HepG2 (cell line): ENCODE results near the gene CLIC4. TPM values are rescaled to one million over a fixed set of nuclear protein-coding genes. Genes with fewer than 3 reads are reported as not detected.

Experiments
- DPF2 ChIP-seq: sonication (generic); formaldehyde crosslinking; IDR thresholded peaks from 2 replicates; pipeline ENCODE4 v1.4.0; 2020; ENCODE audit warnings: mild to moderate bottlenecking, low read depth, missing genetic modification reagents, borderline replicate concordance
- FOXM1 ChIP-seq: sonication (generic); formaldehyde crosslinking; IDR thresholded peaks from 2 replicates; pipeline ENCODE4 v1.5.0; 2020; ENCODE audit warnings: missing genetic modification reagents
- FOXP1 ChIP-seq, 2 experiments: fragments of 450-650 bp in 1 of 2; IDR thresholded peaks; 2 replicates each; pipeline ENCODE4 v1.6.1; 2017 to 2018; ENCODE audit warnings: antibody characterized with exemption in 1 of 2
- GATAD2A ChIP-seq: IDR thresholded peaks from 2 replicates; pipeline ENCODE4 v1.6.1; 2016
- HMG20A ChIP-seq: IDR thresholded peaks from 2 replicates; pipeline ENCODE4 v1.6.1; 2016; ENCODE audit warnings: borderline replicate concordance
- HOXD1 ChIP-seq: sonication (generic); formaldehyde crosslinking; IDR thresholded peaks from 2 replicates; pipeline ENCODE4 v1.5.0; 2020; ENCODE audit warnings: missing genetic modification reagents
- KLF16 ChIP-seq, 2 experiments: sonication (generic) in 1 of 2; formaldehyde crosslinking in 1 of 2; IDR thresholded peaks; 2 replicates each; pipeline versions ENCODE4 v1.6.1 to v1.8.0; 2016 to 2023; ENCODE audit warnings: missing genetic modification reagents in 2 of 2, missing compliant biosample characterization in 1 of 2
- LCORL ChIP-seq, 2 experiments: fragments of 450-650 bp in 1 of 2; sonication (generic) in 1 of 2; formaldehyde crosslinking in 1 of 2; IDR thresholded peaks; 2 replicates each; pipeline versions ENCODE4 v1.5.0 to v1.6.1; 2017 to 2020; ENCODE audit warnings: antibody characterized with exemption in 1 of 2, missing genetic modification reagents in 1 of 2
- MYC ChIP-seq: sonication (generic); formaldehyde crosslinking; IDR thresholded peaks from 2 replicates; pipeline ENCODE4 v1.9.0; 2021; ENCODE audit warnings: missing genetic modification reagents, borderline replicate concordance
- PHF21A ChIP-seq: sonication (generic); formaldehyde crosslinking; IDR thresholded peaks from 2 replicates; pipeline ENCODE4 v1.5.0; 2020; ENCODE audit warnings: mild to moderate bottlenecking, missing genetic modification reagents
- RELA ChIP-seq: sonication (generic); formaldehyde crosslinking; IDR thresholded peaks from 2 replicates; pipeline ENCODE4 v1.4.0; 2020; ENCODE audit warnings: missing genetic modification reagents
- RXRB ChIP-seq: IDR thresholded peaks from 2 replicates; pipeline ENCODE4 v1.6.1; 2016; ENCODE audit warnings: borderline replicate concordance, missing genetic modification reagents, missing compliant biosample characterization
- SIX4 ChIP-seq: sonication (generic); formaldehyde crosslinking; IDR thresholded peaks from 2 replicates; pipeline ENCODE4 v1.4.0; 2020; ENCODE audit warnings: missing genetic modification reagents
- SP5 ChIP-seq: IDR thresholded peaks from 2 replicates; pipeline ENCODE4 v1.6.1; 2016; ENCODE audit warnings: low read depth, borderline replicate concordance
- STAG1 ChIP-seq: sonication (generic); formaldehyde crosslinking; IDR thresholded peaks from 2 replicates; pipeline ENCODE4 v1.4.0; 2020; ENCODE audit warnings: missing genetic modification reagents
- SUZ12 ChIP-seq: fragments of 150-350 bp; IDR thresholded peaks from 2 replicates; pipeline ENCODE4 v1.6.1; 2014; ENCODE audit warnings: low read depth, low read length
- TBX2 ChIP-seq: sonication (generic); formaldehyde crosslinking; IDR thresholded peaks from 2 replicates; pipeline ENCODE4 v1.5.0; 2020; ENCODE audit warnings: missing genetic modification reagents, mild to moderate bottlenecking, borderline replicate concordance
- TFAP4 ChIP-seq: sonication (generic); IDR thresholded peaks from 2 replicates; pipeline ENCODE4 v1.6.1; 2016; ENCODE audit warnings: low read depth, borderline replicate concordance
- ZBTB7A ChIP-seq: sonication (generic); formaldehyde crosslinking; IDR thresholded peaks from 2 replicates; pipeline ENCODE4 v1.8.0; 2022; ENCODE audit warnings: mild to moderate bottlenecking, missing genetic modification reagents
- ZNF205 ChIP-seq: IDR thresholded peaks from 2 replicates; pipeline ENCODE4 v1.6.1; 2018; ENCODE audit warnings: missing biosample characterization, missing genetic modification reagents
- ZNF382 ChIP-seq: sonication (generic); formaldehyde crosslinking; IDR thresholded peaks from 2 replicates; pipeline ENCODE4 v1.5.0; 2020; ENCODE audit warnings: missing genetic modification reagents, mild to moderate bottlenecking, borderline replicate concordance
- ZNF503 ChIP-seq: sonication (generic); formaldehyde crosslinking; IDR thresholded peaks from 2 replicates; pipeline ENCODE4 v1.4.0; 2020; ENCODE audit warnings: missing genetic modification reagents
- ZNF792 ChIP-seq: IDR thresholded peaks from 2 replicates; pipeline ENCODE4 v1.6.1; 2016
- polyA plus RNA-seq, 8 experiments: library from polyadenylated mRNA; depleted of rRNA in 3 of 8; stranded (reverse) in 7 of 8; unstranded in 1 of 8; fragments of >200 nt; fragmentation: Illumina TruSeq in 4 of 8; extraction: Trizol in 4 of 8; gene quantifications; 2 replicates each; pipeline versions ENCODE4 v1.2.1 to v1.2.3, GENCODE V29; 2011 to 2016; ENCODE audit warnings: low read depth in 4 of 8, missing spikeins in 1 of 8, mixed read lengths in 1 of 8; ENCODE audit not compliant: insufficient read depth in 1 of 8
- total RNA-seq, 5 experiments: library from RNA; depleted of rRNA; stranded (reverse); fragments of >200 nt; fragmentation: Illumina TruSeq; extraction: Trizol; gene quantifications; 2 replicates each; pipeline ENCODE4 v1.2.3, GENCODE V29; 2016; ENCODE audit warnings: low read depth in 1 of 5
- TF ChIP-seq, protein P1 (sequence below), 2 experiments: sonication (generic) in 1 of 2; formaldehyde crosslinking in 1 of 2; IDR thresholded peaks; 2 replicates each; pipeline versions ENCODE4 v1.5.1 to v1.6.1; 2011 to 2020; ENCODE audit warnings: borderline replicate concordance in 1 of 2, low read depth in 1 of 2, low read length in 1 of 2, mild to moderate bottlenecking in 1 of 2, missing genetic modification reagents in 1 of 2, moderate library complexity in 1 of 2
- TF ChIP-seq, protein P2 (sequence below): sonication (generic); formaldehyde crosslinking; IDR thresholded peaks from 2 replicates; pipeline ENCODE4 v1.4.0; 2020; ENCODE audit warnings: low read depth, mild to moderate bottlenecking, missing genetic modification reagents

The CLIC4 gene
- total and polyA plus RNA-seq, 2 of the 13 experiments (the other 11 are each of a cell fraction or from before 2014, with no cell fraction given), result 23.3 to 77.4 TPM

- TF ChIP-seq, protein P1, sequence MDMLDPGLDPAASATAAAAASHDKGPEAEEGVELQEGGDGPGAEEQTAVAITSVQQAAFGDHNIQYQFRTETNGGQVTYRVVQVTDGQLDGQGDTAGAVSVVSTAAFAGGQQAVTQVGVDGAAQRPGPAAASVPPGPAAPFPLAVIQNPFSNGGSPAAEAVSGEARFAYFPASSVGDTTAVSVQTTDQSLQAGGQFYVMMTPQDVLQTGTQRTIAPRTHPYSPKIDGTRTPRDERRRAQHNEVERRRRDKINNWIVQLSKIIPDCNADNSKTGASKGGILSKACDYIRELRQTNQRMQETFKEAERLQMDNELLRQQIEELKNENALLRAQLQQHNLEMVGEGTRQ (IDR thresholded peaks at IDR 0.05; ENCODE audit: low read depth, low read length), result no peak
- TF ChIP-seq, protein P1 (CRISPR knock-in tag; IDR thresholded peaks at IDR 0.05; ENCODE audit: borderline replicate concordance), result no peak
- TF ChIP-seq PHF21A (CRISPR knock-in tag), result peak; percentile 96
- TF ChIP-seq TFAP4, result 0 out of 2 replicates have a peak, but pooled peaks have one; percentile 9
- no peak for TF ChIP-seq ZNF382 (CRISPR knock-in tag)
- TF ChIP-seq LCORL (IDR thresholded peaks at IDR 0.05), result no peak
- peak; percentile 83; the same call in 1 of the 2 replicates for TF ChIP-seq LCORL (CRISPR knock-in tag; IDR thresholded peaks at IDR 0.05)
- TF ChIP-seq DPF2 (CRISPR knock-in tag), result peak; percentile 36; the same call in 1 of the 2 replicates
- TF ChIP-seq, protein P2, sequence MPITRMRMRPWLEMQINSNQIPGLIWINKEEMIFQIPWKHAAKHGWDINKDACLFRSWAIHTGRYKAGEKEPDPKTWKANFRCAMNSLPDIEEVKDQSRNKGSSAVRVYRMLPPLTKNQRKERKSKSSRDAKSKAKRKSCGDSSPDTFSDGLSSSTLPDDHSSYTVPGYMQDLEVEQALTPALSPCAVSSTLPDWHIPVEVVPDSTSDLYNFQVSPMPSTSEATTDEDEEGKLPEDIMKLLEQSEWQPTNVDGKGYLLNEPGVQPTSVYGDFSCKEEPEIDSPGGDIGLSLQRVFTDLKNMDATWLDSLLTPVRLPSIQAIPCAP (CRISPR knock-in tag), result 0 out of 2 replicates have a peak, but pooled peaks have one; percentile 63
- TF ChIP-seq RXRB (CRISPR knock-in tag), result peak; percentile 55; the same call in 1 of the 2 replicates
- TF ChIP-seq ZNF503 (CRISPR knock-in tag), result peak; percentile 35; the same call in 1 of the 2 replicates
- no peak for TF ChIP-seq SUZ12
- no peak for TF ChIP-seq STAG1 (CRISPR knock-in tag)
- peak; percentile 71; the same call in 1 of the 2 replicates for TF ChIP-seq TBX2 (CRISPR knock-in tag)
- peak; percentile 49; the same call in 1 of the 2 replicates for TF ChIP-seq ZBTB7A (CRISPR knock-in tag)
- TF ChIP-seq SP5 (CRISPR knock-in tag), result peak; percentile 47; the same call in 1 of the 2 replicates
- peak; percentile 75 for TF ChIP-seq GATAD2A
- no peak for TF ChIP-seq FOXM1 (CRISPR knock-in tag)
- TF ChIP-seq HMG20A, result 0 out of 2 replicates have a peak, but pooled peaks have one; percentile 26
- peak; percentile 92 for TF ChIP-seq SIX4 (CRISPR knock-in tag)
- no peak for TF ChIP-seq FOXP1 (IDR thresholded peaks at IDR 0.05)
- TF ChIP-seq FOXP1 (CRISPR knock-in tag; IDR thresholded peaks at IDR 0.05), result peak; percentile 56; the same call in 1 of the 2 replicates
- 0 out of 2 replicates have a peak, but pooled peaks have one; percentile 40 for TF ChIP-seq HOXD1 (CRISPR knock-in tag)
- no peak for TF ChIP-seq KLF16 (CRISPR knock-in tag; IDR thresholded peaks at IDR 0.05)
- no peak for TF ChIP-seq RELA
- TF ChIP-seq ZNF792 (CRISPR knock-in tag), result peak; percentile 39; the same call in 1 of the 2 replicates
- TF ChIP-seq ZNF205, result peak; percentile 53; the same call in 1 of the 2 replicates
- TF ChIP-seq MYC (CRISPR knock-in tag), result peak; percentile 33; the same call in 1 of the 2 replicates
These were observed 119.1 kb downstream of the CLIC4 start (continued) for GRCh38 chr1:24864370-24864777.
